HG03175 (cell line): Measurements from ENCODE around the gene LAMA5.
"Not testable (repeated sequence)": the region's sequence is repeated elsewhere in the genome, so short reads cannot be mapped to it uniquely, and the experiment has no call there.

Experiments used
- ATAC-seq: cut with Tn5 transposase; IDR thresholded peaks from one replicate; pipeline ENCODE4 v1.9.1; 2021; ENCODE audit warnings: mild to moderate bottlenecking, moderate library complexity; ENCODE audit not compliant: unreplicated experiment

Gene LAMA5

DNA sequence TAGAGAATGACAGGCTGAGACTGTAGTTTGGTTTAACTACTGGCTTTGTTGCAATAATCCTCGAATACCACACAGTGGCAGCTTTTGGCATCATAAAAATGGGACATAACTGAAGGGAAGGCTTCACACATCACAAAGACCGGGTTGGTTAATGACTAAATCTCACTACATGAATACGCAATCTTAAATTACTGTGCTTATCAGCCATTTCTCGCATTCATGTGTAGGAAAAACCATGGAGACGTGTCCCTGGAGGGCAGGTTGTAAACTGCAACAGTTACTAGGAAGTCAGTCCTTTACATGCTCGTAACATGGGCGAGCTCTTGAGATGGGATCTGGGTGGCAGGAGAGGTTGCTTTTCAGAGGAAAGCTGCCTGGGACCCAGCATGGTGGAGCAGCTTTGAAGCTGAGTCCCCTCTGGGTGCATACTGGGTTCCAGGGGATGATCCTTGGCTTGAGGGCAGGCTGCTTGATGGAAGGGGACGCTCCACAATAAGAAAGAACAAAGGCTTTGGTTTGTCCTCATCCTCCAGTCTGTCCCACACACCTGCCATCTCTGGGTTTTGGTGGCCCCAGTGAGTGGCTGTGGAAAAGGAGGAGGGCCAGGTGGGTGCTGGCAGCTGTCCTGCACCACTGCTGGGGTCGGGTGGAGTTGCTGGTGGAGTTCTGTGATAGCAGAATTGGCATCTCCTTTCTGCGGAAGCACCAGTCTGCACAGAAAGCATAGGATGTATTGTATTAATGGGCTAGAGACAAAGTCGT lies 21.9 kb upstream of the LAMA5 start:
- ATAC-seq, result no peak

DNA sequence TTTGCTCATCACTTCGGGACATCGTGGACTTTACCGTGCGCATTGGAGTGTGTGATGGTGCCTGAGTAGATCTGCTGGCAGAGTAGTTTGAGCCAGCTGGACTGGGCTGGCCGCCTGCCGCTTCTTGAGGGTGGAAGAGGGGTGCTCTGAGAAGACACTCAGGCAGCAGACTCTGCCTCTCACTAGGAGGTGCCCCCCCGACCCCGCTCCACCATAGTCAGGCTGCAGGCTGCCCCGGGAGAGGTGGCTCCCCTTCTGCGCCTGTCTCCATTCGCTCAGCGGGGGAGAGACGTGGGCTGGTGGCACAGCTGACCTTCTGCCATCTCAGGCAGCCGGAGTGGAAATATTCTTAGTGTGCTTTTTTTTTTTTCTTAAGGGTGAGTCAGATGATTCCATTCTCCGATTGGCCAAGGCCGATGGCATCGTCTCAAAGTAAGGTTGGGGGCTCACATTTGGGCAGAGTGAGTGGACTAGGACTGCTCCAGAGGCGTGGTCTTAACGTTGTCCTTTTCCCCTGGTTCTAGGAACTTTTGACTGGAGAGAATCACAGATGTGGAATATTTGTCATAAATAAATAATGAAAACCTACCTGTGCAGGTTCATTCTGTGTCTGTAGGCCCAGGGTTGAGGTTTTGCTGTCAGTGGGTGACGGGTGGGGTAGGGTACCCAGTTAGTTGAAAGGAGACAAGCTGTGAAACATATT lies 21.0 kb upstream of the LAMA5 start:
- ATAC-seq, result no peak

DNA sequence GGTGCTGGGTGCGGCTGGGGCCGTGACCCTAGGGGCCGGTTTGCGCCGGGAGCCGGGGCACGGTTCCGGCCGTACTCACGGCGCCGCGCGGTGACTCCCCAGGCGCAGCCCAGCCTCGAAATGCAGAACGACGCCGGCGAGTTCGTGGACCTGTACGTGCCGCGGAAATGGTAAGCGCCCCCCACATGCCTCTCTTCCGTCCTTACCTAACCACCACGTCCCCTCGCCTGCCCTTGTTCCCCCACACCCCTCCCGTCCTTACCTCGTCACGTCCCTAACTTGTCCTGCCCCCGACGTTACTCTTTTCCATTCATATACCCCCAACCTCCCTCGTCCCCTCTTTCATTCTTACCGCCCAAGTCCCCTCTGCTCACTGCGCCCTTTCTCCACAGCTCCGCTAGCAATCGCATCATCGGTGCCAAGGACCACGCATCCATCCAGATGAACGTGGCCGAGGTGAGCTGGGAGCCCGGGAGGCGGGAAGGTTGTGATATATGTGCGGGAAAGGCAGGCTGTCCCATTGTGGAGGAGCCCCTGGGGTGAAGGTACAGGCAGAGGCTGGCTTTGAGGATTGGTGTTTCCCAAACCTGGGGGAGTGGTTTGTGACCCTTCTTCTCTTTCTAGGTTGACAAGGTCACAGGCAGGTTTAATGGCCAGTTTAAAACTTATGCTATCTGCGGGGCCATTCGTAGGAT lies 20.3 kb upstream of the LAMA5 start:
- ATAC-seq, result no peak

DNA sequence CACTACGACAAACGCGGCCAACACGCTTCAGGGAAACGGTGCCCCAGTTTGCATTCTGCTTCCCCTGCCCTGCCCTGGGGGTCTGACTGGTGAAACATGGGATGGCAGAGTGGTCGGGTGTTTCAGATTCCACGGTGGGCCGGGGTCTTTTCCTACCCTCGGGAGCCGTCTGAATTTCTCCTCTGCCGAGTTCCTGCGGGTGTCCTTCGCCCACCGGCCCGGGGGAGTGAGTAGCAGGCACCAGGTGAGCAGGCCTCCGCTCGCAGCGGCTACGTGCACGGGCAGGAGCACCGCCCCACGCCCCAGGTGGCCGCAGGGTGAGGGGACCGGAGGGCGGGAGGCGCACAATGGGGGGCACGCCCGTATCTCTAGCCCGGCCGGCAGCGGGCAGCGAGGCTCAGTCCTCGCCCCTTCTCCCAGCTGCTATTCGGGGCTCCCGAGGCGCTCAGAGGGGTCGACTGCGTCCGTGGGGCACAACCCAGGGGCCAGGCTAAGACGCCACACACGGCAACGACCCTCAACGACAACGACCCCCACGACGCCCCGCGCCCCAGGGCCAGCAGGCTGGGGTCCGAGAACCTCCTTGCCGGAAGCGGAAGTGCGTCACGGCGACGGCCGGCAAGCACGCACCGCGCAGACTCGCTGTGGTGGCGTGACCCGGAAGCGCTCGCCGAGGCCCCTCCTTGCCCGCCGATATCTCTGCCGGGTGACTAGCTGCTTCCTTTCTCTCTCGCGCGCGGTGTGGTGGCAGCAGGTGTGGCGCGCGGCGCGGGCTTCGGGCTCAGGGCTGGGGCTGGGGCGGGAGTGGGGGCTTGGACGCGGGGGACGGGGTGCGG lies 19.5 kb upstream of the LAMA5 start, which contains the start of gene RPS21:
RPS21 (plus strand) TSS at position 721 of the 836 bp plus-strand sequence. CDS start 236 bp downstream, outside the sequence.
- peak; percentile 88 for ATAC-seq

DNA sequence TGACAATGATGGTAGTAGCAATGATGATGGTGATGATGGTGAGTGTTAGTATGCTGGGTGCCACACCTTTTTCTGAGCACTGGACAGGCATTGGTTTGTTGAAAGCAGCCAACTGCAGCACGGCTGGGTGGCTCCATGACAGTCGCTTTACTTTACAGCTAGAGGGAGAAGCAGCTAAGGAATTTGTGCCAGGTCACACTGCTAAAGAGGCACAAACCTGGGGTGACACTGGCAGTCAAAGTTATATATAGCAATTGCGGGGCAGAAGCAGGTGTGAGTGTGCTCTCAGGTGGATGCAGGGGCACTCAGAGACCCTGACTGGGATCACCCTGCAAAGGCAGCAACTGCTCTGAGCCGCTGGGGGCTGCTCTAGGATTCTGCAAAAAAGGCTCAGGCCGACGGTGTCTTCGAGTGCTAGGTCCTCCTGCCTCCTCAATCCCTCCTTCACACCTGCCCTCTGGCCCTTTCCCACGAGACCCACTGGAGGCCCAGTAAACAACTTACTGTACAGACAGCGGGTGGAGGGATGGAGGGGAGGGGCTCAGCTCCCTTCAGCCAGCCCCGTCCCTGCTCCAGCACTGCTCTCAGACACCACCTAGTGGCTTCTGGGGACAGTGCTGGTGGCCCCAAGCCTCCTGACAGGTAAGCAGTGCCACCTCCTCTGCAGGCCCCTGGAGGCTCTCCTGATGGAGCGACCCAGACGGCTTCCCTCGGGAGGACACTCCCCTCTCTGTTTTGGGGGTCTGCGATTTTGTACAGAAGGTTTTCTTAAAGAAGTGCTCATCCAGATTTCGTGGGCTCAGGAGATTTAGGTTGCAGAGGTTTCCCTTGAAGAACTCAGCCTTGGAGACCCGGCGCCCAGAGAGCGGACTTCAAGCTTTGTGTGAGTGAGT lies 15.4 kb upstream of the LAMA5 start:
- ATAC-seq, result peak; percentile 55

DNA sequence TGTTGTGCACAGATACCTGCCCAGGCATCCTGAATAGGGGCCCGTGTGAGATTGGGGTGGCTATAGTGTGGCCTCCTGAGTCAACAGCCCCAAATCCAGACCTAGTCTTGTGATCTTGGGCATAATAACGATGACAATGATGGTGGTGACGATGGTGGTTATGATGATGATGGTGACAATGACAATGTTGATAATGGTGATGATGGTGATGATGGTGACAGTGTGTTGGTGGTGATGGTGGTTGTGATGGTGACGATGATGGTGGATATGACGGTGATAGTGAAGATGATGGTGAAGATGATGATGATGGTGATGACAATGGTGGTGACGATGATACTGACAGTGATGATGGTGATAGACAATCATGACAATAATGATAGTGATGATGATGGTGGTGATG lies 14.7 kb upstream of the LAMA5 start:
- ATAC-seq, result no peak

DNA sequence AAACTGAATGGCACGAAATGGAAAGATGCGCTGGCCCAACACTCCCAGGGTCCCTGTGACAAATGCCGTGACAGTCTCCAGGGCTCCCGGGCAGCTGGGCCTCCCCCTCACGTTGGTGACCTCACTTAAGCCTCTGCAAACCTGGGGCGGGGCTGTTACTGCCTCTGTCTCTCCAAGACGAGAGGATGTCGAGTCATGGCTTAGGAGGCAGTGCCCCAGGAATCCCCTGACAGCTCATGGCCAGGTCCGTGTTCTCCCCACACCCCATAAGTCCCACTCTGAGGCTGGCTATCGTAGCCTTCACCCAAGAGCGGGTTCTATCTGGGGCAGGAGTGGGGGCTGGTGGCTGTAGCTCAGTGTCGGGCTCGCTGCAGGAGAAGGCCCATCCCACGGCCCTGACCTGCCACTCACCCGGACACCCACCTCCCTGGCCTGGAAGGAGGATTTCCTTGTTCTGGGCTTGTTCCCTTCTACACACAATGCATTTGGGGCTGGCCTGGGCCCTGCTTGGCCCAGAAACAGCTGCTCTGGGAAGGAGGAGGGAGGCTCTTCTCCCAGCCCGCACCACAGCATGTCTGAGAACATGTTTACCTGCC lies 14.2 kb upstream of the LAMA5 start:
- no peak for ATAC-seq

DNA sequence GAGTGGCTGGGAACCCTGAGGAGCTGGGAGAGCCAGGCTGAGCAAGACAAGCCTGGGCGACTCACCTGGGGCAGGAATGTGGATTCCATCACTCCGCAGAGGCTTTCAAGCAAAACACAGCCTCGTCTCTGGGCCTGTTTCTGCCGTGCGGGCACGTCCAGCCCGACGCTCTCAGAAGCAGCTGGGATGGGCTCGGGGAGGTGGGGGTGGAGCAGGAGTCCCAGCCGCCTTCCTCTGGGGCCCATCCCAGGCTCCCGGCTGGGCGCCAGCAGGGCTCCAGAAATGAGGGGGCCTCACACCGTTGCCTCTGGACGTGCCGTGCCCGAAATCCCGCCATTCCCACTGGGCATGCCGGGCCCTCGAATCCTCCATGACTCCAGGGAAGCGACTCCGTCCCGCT lies 11.1 kb upstream of the LAMA5 start:
- no peak for ATAC-seq

DNA sequence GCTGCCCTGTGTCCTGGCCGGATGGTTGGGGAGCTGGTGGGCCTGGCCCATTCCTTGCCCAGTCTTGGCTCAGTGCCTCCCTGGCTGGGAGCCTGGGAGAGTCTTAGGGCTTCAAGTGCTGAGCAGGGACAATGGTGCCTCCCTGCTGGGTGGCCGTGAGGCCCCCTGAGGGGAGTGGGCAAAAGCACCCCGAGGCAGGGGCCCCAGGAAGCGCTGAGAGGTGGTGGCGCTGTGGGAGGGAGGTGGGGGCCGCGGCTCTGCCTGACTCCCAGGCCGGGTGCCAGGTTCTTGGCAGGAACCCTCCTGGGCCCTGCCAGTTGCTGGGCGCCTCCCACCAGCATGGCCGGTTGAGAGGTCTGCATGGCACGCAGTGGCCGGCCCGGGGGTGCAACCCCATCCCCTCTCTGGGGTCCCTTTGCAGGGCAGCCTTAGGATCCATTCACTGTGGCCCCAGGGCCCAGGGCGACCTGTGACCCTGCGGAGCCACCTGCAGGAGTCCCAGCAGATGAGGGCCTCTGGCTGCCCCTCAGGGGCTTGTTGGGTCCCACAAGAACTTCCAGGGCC lies 10.6 kb upstream of the LAMA5 start:
- ATAC-seq, result no peak

DNA sequence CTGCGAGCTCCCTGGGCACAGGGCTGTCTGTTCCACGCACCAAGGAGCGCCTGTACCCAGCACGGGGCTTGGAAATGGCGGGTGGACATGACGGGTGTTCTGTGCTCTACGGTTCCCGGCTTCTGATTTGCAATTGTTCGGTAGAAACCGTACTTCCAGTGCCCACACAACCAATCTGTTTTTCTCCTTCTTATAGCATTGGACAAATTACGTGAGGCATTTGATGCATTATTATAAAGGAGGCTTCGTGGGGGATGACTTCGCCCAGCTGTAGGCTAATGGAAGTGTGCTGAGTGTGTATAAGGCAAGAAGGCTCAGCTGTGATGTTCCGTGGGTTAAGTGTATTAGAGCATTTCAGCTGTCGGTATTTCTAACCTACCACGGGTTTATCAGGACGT lies 10.0 kb upstream of the LAMA5 start:
- no peak for ATAC-seq

DNA sequence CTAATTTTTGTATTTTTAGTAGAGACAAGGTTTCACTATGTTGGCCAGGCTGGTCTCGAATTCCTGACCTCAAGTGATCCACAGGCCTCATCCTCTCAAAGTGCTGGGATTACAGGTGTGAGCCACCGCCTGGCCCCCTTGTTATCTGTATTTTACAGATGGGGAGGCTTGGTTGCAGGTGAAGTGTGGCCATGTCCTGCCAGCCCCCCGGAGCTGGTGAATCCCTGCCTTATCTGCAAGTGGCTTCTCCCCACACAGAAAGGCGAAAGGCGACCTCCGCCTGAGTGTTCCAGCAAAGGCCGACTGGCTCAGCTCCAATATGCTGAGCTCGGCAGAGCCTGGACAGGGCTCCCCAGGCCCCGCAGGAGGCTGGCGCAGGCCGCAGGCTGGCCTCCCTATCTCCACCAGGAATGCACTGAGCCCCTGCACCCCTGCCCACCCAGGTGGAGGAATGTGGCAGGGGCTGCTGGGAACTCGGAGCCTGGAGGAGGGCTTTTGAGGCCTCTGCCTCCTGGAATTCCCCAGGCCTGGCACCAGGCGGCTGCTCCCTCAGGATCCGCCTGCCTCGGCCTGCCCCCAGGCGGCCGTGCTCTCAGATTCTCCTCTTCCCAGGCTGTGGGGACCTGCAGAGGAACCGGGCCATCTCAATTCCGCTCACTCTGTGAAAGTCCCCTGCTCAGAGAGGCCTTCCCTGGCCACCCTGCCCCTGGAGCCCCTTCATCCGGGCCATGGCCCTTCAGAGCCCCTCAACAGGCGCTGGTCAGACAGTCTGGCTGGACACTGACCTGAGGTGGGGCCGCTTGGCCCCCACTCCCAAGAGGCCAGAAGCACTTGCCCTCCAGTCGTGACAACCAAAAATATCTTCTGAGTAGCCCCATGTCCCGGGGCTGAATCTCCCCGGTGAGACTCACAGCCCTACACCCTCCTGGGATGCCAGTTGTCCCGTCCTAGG lies 9.3 kb upstream of the LAMA5 start:
- no peak for ATAC-seq

DNA sequence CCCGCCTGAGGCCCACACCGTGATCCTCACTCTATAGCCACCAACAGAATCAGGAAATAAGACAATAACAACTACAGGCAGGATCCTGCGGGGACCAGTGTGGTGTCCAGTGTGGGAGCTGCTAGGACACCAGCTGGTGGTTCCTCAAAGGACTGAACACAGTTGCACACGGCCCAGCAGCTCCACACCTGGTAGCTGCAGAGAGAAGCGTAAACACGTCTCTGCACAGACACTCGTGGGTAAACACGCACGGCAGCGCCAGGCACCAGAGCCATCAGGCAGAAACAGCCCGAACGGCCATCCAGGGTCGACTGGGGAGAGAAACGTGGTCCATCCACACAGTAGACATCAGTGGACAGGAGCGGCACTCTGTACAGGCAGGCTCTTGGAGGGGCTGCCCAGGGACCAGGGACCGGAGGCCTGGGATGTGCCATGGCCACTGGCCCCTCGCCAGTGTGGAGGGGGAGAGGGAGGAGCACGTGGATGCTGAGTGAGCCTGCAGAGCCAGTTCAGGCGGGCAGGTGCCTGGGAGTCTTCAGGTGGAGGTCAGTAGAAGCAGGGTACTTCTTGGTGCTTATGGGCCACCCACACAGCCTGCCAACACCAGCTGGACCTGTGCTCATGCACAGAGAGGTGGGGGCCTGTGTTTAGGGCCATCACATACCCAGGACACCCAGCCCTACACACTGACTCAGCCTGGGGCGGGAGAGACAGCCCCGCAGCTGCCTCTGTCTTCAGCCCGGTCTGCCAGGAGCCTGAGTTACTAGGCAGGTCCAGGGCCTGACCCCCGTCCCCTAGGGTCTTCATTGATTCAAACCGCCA lies 7.4 kb upstream of the LAMA5 start:
- ATAC-seq, result no peak

DNA sequence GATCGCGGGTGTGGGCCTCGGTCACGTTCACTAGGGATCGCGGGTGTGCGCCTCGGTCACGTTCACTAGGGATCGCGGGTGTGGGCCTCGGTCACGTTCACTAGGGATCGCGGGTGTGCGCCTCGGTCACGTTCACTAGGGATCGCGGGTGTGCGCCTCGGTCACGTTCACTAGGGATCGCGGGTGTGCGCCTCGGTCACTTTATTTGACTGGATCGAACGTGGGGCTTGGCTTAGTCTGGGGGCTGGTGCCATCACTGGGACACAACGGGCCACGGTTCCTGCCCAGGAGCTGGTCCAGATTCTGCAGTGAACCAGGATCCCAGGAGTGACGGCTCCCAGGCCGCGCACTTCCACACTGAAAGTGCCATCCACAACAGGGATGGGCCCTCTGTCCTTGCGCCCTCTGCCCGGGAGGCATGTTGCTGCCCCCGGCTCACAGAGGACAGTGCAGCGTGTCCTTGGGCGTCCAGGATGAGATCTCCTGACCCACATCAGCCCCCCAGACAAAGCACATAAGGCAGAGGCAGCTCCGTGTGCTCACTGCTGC lies 6.6 kb upstream of the LAMA5 start:
- not testable (repeated sequence) for ATAC-seq

DNA sequence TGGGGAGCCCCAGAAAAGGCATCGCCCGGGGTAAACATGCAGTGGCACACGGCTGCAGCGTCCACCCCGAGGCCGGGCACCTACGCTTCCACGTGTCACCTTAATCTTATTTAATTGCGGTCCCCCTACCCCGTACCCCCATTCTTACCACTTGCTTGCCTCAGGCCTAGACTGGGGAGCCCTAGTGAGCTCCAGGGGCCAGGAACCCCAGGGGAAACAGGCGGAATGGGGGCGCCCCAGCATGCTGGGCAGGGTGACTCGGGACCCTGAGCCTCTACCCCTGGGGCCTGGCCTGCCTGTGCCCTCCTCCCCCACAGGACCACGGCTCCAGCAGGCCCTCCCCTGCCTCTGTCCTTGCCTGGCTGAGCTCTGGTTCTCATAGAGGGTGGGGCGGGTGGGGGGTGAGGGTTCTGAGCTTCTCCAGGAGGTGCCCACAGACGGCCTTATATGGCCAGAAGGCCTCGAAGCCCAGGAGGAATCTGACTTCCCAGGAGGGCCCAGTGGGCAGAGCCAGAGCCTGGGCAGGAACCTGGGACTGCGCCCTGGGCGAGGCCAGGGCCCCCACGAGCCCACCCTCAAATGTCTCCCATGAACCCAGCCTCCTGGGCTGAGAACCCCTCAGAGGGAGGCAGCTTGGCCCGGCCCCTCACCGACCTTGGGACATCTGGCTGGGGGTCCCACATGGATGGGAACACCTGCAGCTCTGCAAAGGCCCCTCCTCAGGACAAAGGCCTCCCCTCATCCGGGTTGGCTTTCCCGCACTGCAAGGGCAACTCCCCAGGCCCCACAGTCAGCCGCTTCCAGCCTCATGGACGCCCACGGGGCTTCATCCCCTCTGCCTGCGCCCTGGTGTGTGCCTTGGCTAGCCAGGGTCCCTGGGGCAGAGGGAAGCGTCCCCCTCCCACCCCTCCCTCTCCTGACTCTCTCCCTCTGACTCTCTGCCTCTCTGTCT lies 5.2 kb upstream of the LAMA5 start:
- no peak for ATAC-seq

DNA sequence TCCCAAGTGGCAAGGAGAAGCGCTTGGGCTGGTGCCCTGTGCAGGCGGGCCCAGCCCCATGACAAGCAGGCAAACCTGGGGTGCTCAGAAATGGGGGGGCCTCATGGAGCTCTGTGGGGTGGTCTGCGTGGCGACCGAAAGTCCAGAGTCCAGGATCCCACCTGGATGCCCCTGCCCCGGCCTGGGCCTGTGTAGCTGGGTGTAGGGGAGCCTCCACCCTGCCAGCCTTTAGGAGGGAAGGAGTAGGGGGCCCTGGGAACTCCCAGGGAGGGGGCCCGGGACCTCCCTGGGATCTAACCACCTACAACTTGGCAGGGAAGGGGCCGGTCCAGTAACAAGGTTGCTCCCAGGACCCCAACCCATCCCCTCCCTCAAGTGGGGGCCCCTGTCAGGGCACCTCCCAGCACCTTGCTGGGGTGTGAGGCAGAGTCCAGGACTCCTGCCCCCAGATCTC lies 4.5 kb upstream of the LAMA5 start:
- no peak for ATAC-seq
